AG09309 (cell line): ENCODE results near the gene SIGLEC10.
A peak's percentile ranks its signal among the peaks of the same experiment; 100 is the strongest.

Experiments
- DNase-seq: peaks from one replicate; pipeline ENCODE4 v3.0.0-alpha.2; 2010; ENCODE audit warnings: low read depth
- H3K4me3 ChIP-seq: 2 replicates; pipeline ENCODE4 v1.5.1; 2011; ENCODE audit warnings: mild to moderate bottlenecking, low read depth, low read length, moderate library complexity; ENCODE audit not compliant: control insufficient read depth
- CTCF ChIP-seq: IDR thresholded peaks from 2 replicates; pipeline ENCODE4 v1.5.1; 2011; ENCODE audit warnings: mild to moderate bottlenecking, low read depth, low read length, inconsistent platforms; ENCODE audit not compliant: insufficient read depth, control insufficient read depth; ENCODE audit errors: missing control alignments

SIGLEC10 gene

GRCh38 chr19:51366389-51367254 is 50.8 kb downstream of the SIGLEC10 start:
- DNase-seq, result peak; percentile 88
- H3K4me3 ChIP-seq, result peak overlapping the region; percentile 85
- no peak for TF ChIP-seq CTCF

GRCh38 chr19:51365965-51366388 is 51.5 kb downstream of the SIGLEC10 start, which contains the start of gene ETFB:
Gene ETFB (minus strand): TSS chr19:51366388. CDS start chr19:51366326, 62 bp downstream.
- H3K4me3 ChIP-seq, result peak within 1 kb of the TSS; percentile 85
- no peak for DNase-seq
- TF ChIP-seq CTCF, result no peak

GRCh38 chr19:51365211-51365964 is 52.1 kb downstream of the SIGLEC10 start:
- peak overlapping the region; percentile 85 for H3K4me3 ChIP-seq
- TF ChIP-seq CTCF, result peak; percentile 20
- DNase-seq, result no peak

GRCh38 chr19:51364200-51365106 is 53.0 kb downstream of the SIGLEC10 start:
- no peak overlapping the region for H3K4me3 ChIP-seq
- TF ChIP-seq CTCF, result no peak
- no peak for DNase-seq

- no peak for DNase-seq
- TF ChIP-seq CTCF, result no peak
- no peak overlapping the region for H3K4me3 ChIP-seq
These were observed 56.2 kb downstream of the SIGLEC10 start for GRCh38 chr19:51361239-51361638.
